Activated T-cell treated with anti-CD3 and anti-CD28 coated beads, Interleukin-2, amount 50 U/mL, for 1 hour (primary cell): ENCODE data around the gene FOXP1.
A peak's percentile ranks its signal among the peaks of the same experiment; 100 is the strongest.

Experiments used
- DNase-seq: peaks from one replicate; pipeline ENCODE4 v3.0.0-alpha.2; 2020

FOXP1 gene

GRCh38 chr3:71010726-71011455, 572.6 kb downstream of the FOXP1 start:
- peak; percentile 48 for DNase-seq

GRCh38 chr3:71008350-71008935, 575.1 kb downstream of the FOXP1 start:
- no peak for DNase-seq

GRCh38 chr3:71006810-71007785, 576.4 kb downstream of the FOXP1 start:
- DNase-seq: no peak

- DNase-seq: no peak
These were observed 577.7 kb downstream of the FOXP1 start for GRCh38 chr3:71005702-71006321.

- DNase-seq: no peak
These were observed 580.0 kb downstream of the FOXP1 start for GRCh38 chr3:71003511-71003910.

- DNase-seq: no peak
These were observed 581.2 kb downstream of the FOXP1 start for GRCh38 chr3:71002298-71002697.

- no peak for DNase-seq
These were observed 582.2 kb downstream of the FOXP1 start for GRCh38 chr3:71001303-71001830.

GRCh38 chr3:71000483-71000882, 583.0 kb downstream of the FOXP1 start:
- DNase-seq: no peak

GRCh38 chr3:70999730-71000129, 583.8 kb downstream of the FOXP1 start:
- DNase-seq: no peak

- no peak for DNase-seq
These were observed 587.4 kb downstream of the FOXP1 start for GRCh38 chr3:70996082-70996481.

- no peak for DNase-seq
These were observed 588.9 kb downstream of the FOXP1 start for GRCh38 chr3:70994644-70995043.

GRCh38 chr3:70992562-70993204, 590.8 kb downstream of the FOXP1 start:
- no peak for DNase-seq

- DNase-seq: no peak
These were observed 591.4 kb downstream of the FOXP1 start for GRCh38 chr3:70992131-70992530.

GRCh38 chr3:70990723-70991122, 592.8 kb downstream of the FOXP1 start:
- DNase-seq: no peak

GRCh38 chr3:70990185-70990584, 593.3 kb downstream of the FOXP1 start:
- no peak for DNase-seq

- DNase-seq: no peak
These were observed 594.4 kb downstream of the FOXP1 start for GRCh38 chr3:70989174-70989573.

- DNase-seq: no peak
These were observed 595.4 kb downstream of the FOXP1 start for GRCh38 chr3:70988111-70988510.

- DNase-seq: no peak
These were observed 598.0 kb downstream of the FOXP1 start for GRCh38 chr3:70985572-70985971.

- no peak for DNase-seq
These were observed 598.6 kb downstream of the FOXP1 start for GRCh38 chr3:70984776-70985482.

- peak; percentile 26 for DNase-seq
These were observed 600.8 kb downstream of the FOXP1 start for GRCh38 chr3:70982700-70983140.

- DNase-seq: no peak
These were observed 601.2 kb downstream of the FOXP1 start for GRCh38 chr3:70982284-70982683.
